Measurements from ENCODE around the gene ENTHD1.

The ENTHD1 gene, protein sequence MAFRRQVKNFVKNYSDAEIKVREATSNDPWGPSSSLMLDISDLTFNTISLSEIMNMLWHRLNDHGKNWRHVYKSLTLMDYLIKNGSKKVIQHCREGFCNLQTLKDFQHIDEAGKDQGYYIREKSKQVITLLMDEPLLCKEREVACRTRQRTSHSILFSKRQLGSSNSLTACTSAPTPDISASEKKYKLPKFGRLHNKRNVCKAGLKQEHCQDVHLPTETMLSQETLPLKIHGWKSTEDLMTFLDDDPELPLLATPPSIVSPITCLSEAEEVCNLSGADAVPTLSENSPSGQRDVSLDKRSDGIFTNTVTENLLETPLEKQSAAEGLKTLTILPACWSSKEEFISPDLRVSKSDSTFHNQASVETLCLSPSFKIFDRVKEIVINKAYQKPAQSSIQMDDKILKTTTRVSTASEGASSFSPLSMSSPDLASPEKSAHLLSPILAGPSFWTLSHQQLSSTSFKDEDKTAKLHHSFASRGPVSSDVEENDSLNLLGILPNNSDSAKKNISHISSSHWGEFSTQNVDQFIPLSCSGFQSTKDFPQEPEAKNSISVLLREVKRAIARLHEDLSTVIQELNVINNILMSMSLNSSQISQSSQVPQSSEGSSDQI

DNA sequence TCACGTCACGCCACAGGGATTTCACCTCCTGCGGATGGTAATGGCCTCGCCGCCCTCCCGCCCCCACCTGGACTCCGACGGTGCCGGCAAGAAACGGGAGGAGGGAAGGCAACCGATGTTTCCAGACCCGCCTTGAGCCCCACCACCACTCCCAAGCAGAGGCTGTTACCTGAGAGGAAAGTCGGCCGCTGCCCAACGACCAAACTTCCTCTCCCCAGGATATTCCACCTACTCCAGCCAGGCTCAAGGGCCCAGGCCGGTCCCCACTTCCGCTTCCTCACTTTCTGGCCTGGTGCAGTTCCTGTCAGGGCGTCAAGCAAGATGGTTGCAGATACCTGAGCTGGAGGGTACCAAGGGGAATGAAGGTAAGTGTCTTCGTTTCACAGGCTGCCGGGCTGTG lies at the start of gene ENTHD1:
Gene ENTHD1, minus strand, starts transcription at position 235 of the 400 bp plus-strand sequence. CDS start 6,012 bp downstream, outside the sequence.
- no peak for DNase-seq (ENCODE audit: low spot score)

DNA sequence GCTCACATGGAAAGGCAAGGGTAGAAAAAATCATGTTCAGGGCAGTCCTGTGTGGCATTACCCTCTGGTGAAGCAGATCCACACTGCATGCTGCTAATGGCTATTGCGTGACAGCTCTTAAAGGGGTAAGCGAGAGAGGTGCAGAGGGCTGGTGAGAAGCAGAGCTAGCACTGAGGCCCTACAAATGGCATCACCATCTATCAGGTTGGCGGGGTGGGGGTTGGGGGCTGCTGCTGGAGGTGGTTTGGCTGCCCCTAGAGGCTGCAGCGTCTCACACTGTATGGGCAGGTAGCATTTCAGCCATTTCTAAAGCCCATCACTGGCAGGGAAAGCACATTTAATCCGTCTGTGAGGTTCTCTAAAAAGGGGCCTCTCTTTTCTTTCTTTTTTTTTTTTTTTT lies 49.8 kb upstream of the ENTHD1 start:
- no peak for DNase-seq (ENCODE audit: low spot score)

DNA sequence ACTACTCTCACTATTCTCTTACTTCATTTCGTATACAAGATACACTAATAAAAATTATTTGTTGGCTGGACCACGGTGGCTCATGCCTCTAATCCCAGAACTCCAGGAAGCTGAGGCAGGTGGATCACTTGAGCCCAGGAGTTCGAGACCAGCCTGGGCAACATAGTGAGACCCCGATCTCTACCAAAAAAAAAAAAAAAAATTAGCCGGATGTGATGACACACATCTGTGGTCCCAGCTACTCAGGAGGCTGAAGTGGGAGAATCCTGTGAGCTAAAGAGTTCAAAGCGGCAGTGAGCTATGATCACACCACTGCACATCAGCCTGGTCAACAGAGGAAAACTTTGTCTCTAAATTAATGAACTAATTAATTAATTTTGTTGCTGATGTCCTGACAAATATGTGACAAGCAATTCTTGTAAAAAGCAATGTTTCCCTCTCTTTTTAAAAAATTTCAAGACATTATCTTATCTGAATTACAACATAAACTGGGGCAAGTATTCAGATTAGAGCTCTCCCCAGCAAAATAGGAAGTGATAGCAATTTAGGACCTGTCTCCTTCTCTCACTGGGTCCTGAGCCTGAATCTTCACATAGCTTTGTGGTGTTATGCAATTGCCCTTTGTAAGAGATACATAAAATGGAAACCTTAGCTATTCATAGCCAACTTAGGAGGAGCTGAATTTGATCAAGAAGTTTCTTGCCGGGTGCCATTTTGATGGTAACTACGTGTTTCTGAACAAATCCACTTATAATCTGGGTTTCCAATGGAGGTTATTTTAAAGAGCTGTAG lies 49.1 kb upstream of the ENTHD1 start:
- DNase-seq (ENCODE audit: low spot score): no peak

DNA sequence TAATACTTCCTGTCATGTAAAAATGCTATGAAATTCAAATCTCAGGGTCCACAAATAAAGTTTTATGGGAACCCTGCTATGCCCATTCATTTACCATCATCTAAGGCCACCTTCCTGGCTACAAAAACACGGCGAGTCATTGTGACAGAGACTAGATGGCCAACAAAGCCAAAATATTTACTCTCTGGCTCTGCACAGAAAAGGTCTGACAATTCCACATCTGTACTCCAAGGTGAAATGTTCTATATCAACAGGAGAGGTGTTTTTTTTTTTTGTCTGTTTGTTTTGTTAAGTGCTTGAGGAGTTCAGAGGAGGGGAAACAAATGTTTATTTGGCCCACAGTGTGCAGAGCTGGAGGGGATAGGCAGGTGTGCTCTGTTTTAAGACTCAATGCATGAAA lies 48.0 kb upstream of the ENTHD1 start:
- no peak for DNase-seq (ENCODE audit: low spot score)

DNA sequence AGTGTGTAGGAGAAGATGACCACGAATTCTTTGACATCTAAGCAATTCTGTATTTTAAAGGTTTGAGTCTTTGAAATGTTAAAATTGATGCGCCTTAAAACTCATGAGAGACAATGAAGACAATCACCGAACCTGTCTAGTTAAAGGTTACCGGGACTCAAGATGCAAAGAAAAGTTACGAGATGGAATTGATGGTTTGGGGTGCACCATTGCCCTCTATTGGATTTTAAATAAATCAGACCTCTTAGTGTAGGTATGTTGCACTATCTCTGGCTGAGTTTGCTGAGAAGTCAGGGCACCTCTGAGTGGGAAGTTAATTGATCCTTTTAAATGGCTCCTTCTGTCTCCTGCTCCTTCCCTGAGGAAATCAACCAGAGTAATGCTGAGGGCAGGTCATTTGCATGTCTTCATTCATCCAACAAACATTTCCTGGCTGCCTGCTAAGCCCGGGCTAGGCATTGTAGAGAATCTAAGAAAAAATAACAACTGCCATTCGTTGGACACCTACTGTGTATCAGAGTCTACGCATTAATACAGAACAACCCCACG lies 47.3 kb upstream of the ENTHD1 start:
- peak; percentile 75 for DNase-seq (ENCODE audit: low spot score)

DNA sequence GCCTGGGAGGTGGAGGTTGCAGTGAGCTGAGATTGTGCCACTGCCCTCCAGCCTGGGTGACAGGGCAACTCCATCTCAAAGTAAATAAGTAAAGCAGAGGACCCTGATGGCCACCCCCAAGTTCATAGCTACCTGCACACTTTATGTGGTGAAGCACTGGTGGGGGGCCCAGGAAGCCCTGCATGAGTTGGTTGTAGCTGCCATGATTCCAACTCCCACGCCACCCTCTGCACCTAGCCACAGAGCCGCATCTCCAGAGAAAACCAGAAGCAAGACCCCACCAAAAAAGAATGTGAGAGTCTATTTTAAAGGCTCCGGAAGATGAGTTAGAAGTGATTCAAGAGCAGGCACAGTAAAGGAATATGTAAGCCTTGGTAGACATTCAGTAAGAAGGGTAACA lies 46.3 kb upstream of the ENTHD1 start:
- DNase-seq (ENCODE audit: low spot score): no peak

DNA sequence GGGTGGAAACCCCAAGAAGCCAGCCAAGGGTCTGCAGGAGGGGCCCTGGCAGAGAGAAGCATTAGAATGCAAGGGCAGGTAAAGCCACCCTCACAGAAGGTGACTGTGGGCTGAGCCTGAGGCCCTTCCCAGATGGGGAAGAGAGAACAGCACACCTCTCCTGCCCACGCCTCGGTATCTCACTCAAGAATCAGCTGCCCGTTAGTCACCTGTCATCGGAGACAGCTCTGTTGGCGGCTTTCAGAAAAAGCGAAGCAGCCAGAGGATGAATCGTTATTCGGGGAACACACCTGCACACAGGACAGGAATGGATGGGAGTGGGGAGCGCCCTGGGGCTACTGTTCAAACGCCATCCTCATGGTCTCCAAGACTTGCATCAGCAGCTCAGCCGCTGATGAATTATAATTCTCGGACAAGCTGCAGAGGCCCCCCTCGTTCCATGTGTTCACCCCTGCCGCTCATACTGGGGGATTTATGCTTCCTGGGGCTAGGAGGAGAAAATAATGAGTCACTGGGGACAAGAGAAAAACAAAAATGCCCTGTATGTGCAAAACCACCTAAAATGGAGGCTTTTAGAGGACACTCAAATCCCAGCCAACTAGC lies 45.0 kb upstream of the ENTHD1 start:
- DNase-seq (ENCODE audit: low spot score): peak; percentile 56

DNA sequence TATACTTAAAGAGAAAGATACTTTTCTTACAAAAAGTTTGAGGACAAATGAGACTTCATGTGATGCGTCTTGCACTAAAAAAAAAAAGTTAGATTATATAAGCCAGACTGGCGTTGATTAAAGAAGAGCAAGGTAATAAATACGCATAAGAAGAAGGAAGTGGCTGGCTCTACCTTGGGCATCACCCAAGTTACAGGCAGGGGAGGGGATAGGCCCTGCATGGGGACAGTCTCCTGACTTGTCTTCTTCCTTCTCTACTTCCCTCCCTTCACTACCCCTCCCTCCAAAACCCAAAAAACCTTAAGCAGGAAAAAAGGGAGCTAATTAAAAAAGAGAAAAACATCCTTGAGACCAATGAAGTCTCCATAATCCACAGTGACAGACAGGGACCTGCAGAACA lies 44.3 kb upstream of the ENTHD1 start:
- no peak for DNase-seq (ENCODE audit: low spot score)

DNA sequence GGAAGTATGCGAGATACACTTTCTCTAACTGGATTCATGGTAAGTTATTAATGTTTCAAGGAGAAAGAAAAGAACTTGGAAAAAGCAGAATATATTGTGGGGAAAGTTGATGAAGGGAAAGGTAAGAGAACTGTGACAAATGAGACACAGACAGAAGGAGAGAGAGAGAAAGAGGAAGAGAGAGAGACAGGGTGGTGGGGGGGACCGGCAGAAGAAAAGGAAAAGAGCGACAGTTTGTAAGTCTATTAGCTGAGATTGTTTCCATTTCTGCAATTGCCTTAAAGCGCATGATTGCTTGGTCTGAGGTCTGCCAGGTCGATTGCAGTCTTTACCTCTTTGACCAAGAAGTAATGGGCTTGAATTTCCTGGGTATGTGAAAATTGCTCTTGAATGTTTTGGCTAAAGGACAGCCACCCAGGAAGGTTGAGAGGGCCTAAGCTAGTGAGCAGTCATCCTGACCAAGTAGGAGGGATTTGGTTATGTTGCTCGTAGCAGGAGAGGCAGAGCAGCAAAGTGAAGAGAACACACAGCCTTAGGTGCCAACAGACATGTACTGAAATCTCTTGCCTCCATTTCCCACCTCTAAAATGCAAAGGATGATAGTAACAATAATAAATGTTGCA lies 43.1 kb upstream of the ENTHD1 start:
- no peak for DNase-seq (ENCODE audit: low spot score)

DNA sequence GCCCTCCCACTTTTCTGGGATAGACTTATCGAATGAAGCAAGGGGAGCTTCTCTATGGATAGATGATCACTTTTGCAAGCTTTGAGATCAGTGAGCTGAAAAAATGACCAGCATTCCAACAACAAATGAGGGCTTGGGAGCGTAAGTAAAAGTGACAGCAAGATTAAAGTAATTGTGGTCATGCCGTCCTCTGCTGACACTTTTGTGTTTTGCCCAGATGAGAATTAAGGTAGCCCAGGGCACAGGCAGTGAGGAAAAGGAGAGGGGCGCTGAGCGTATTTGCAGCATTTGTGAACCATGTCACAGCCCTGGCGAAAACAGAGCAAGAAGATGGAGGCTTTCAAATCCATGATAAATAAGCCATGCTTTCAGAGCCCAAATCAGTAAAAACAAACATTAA lies 42.1 kb upstream of the ENTHD1 start:
- no peak for DNase-seq (ENCODE audit: low spot score)

DNA sequence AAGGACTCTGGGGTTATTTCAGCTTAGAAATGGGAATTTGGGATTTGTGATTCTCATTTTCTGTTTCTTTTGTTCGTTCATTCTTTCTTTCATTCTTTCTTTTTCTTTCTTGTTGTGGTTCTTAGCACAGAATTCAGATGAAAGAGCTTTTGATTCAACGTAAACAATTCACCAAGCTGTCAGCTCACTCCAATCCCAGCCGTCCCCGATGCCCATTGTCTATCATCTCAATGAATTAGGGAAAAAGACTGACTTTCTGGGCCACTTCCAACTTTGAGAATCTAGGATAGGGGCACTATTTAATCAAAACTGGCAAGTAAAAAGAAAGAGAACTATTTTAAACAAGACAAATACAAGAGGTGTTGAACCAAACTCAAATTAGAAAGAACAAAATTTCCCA lies 41.6 kb upstream of the ENTHD1 start:
- no peak for DNase-seq (ENCODE audit: low spot score)

DNA sequence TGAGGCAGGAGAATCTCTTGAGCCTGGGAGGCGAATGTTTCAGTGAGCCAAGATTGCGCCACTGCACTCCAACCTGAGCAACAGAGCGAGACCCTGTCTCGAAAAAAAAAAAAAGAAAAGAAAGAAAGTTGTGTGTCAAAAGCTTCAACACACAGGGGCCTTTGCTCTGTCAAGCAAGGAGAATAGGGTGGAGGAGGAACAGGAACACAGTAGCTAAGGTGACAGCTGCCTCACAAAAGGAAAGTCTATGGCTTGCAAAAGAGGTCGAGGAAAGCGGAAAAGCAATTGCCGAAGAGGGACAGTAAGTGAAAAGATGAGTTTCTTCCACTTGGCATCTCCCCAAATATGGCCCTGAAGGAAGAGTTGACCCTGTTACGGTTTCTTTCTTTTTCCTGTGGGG lies 40.2 kb upstream of the ENTHD1 start:
- DNase-seq (ENCODE audit: low spot score): no peak

DNA sequence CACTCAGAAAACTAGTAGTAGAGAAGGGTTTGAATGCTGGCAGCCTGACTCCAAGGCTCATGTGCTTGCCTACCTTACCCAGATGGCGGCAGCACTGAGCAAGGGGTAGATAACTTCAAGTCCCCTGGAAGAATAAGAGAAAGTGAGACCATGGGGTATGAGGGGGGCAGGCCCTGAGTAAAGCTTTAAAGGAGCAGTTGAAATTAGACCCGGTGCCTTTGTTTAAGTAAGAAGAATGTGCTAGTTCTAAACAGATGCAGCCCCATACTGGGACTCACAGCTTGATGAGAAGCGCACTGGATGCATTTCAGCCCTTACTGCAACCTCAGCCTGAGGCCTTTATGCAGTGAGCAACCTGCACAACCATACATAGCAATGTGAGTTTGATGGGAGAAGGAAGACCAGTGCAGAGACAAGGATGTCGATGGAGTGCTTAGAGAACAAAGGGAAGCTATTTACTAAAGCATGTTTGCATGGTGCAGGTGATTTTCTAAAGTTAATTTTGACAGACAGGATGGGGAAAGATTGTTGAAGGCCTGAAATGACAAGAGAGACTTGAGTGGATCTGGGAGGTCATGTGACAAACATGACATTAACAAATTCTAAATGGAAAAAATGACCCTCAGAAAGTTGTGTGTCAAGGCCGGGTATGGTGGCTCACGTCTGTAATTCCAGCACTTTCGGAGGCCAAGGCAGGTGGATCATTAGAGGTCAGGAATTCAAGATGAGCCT lies 39.5 kb upstream of the ENTHD1 start:
- DNase-seq (ENCODE audit: low spot score): peak; percentile 60

DNA sequence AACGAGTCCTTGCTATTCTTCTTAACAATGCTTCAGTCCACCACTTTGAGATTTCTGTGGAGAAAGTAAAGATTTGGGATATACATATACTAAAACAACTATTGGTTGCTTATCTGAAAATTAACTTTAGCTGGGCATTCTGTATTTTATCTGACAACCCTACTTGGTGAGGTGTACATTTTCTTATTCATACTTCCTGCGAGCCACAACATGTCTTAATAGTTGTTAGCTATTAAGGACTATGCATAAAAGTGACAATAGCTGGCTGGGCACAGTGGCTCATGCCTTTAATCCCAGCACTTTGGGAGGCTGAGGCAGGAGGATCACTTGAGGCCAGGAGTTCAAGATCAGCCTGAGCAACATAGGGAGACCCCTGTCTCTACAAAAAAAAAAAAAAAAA lies 38.6 kb upstream of the ENTHD1 start:
- DNase-seq (ENCODE audit: low spot score): no peak

DNA sequence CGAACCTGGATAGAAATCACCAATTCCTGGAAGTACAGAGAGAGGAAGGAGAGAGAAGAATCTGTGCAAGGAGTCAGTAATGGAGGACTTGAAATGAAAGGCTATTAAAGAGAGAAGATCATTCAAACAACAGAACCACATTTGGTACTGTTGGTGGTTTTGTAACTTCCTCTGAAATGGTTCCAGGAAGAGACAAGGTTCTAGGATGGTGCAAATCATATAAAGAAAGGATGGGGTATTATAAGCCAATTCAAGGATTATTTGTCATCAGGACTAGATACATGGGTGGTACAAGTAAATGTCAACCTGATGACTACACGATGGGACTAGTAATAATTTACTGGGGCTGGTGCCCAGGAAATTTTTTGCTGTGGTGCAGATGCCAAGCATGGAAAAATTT lies 37.7 kb upstream of the ENTHD1 start:
- DNase-seq (ENCODE audit: low spot score): peak; percentile 43

DNA sequence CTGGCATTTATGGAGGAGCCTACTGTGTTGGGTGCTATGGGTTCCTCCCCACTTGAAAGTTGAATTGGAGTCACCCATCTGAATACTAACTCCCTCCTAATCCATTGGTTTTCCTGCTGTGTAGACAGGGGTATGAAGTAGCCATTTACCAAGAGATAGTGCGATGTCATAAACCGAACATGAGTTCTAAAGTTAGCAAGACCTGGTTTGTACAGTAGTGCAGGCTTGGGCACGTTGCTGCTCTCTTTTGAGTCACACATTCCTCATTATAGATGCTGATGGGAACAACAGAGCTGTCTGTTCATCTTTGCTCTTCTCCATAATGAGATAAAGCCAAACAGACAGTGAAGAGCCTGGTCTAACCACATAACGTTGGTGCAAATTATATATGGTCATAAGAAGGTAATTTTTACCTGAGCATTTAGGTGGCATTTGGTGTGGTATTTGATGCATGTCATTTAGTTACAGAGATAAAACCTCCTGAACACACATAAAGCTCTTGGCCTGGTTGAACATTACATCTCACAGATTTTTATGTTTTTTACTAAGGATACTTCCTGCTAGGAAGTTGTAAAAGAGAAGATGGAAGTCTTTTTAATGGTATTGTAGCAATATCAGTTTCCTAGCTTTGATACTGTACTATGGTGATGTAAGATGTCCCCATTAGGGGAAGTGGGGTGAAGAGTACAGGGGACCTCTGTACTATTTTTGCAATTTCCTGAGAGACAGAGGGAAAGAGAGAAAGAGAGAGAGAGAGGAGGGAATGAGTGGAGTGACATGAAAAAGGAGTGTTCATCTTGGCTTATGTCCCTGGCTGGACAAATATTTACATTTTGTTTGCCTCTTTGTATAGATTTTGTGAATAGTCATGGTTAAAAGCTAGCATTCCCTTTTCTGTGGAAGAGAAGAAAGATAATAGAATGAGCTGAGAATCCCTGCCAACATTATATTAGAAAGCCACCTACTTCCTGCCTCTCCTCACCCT lies 35.3 kb upstream of the ENTHD1 start:
- no peak for DNase-seq (ENCODE audit: low spot score)

DNA sequence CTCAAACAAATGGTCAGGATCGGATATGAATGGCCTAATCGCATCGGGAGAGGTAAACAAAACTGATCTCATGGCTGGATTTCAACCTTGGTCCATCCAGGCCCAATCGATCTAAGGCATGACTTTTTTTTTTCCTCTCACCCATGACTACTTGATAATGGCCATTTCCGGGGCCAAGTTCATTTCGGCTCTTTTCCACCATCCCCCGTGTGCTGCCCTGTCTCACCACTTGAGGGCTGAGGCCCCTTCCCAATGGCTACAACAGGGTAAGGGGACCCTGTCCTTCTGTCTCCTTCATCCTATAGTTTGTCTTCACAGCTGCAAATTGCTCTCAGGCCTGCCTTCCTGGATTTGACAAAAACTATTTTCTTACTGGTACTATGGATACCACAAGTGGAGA lies 34.0 kb upstream of the ENTHD1 start:
- DNase-seq (ENCODE audit: low spot score): no peak

DNA sequence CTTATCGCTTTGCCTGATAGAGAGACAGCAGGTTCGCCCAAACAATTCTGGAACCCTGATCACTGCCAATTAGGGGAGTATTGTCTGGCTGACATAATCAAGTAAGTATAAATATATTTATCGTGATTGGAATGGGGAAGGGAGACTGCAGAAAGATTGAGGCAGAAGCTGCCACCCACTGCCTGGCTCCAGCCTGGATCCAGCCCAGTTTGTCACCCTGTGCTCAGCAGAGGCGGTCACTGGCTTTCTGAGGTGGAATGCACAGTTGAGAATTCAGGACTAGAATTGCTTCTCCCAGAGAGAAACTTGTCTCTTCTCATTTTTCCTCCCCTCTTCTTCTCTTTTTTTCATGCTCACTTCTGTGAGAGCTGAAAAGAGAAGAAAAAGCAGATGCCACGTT lies 33.2 kb upstream of the ENTHD1 start:
- no peak for DNase-seq (ENCODE audit: low spot score)

DNA sequence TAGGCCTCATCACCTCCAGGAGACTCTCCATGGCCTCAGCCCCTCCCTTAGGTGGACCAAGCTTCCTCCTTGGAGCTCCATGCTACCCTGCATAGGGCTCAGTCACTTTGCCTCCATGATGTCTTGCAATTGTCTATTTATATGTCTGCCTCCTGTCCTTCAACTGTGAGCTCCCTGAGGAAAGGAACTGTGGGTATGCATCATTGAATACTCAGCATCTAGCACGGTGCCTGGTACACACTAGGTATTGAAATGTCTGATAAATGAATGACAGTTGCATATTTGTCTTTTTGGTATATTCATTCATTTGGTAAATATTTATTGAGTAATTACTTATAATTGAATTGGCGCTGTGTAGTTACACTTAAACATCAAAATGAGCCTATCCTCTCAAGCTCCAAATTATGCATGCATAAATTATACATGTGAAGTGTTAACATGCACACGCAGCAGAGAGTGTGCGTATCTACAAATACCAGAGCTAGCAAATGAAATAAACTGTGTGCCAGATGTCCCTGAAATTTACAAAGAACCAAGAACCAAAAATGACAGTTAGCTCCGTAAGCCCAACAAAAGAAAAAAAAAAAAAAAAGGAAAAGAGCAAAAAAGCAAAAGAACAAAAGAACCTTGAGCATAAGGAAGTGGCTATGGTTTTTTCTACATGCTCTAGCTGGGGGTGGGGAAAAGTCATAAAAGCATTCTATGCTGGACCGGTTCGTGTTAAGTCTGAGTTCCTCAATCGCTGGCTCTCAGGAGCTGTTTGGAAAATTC lies 32.5 kb upstream of the ENTHD1 start:
- DNase-seq (ENCODE audit: low spot score): no peak
